A673 (cell line): Measurements from ENCODE around the gene ATF1.

Experiments used
- EZH2 ChIP-seq: fragments of 200-600 bp; sonication (generic); IDR thresholded peaks from 2 replicates; pipeline ENCODE4 v1.6.1; 2017; ENCODE audit warnings: borderline replicate concordance, low read depth, mild to moderate bottlenecking, mixed read lengths, antibody characterized with exemption, low read length; ENCODE audit not compliant: poor library complexity, severe bottlenecking
- TF ChIP-seq, protein P1 (sequence below): fragments of 300-800, 200-600 bp; sonication (generic); conservative IDR thresholded peaks from 2 replicates; pipeline ENCODE4 v1.5.1; 2017; ENCODE audit warnings: low read depth, mild to moderate bottlenecking, antibody characterized with exemption, low read length, moderate library complexity, mixed read lengths

DNA sequence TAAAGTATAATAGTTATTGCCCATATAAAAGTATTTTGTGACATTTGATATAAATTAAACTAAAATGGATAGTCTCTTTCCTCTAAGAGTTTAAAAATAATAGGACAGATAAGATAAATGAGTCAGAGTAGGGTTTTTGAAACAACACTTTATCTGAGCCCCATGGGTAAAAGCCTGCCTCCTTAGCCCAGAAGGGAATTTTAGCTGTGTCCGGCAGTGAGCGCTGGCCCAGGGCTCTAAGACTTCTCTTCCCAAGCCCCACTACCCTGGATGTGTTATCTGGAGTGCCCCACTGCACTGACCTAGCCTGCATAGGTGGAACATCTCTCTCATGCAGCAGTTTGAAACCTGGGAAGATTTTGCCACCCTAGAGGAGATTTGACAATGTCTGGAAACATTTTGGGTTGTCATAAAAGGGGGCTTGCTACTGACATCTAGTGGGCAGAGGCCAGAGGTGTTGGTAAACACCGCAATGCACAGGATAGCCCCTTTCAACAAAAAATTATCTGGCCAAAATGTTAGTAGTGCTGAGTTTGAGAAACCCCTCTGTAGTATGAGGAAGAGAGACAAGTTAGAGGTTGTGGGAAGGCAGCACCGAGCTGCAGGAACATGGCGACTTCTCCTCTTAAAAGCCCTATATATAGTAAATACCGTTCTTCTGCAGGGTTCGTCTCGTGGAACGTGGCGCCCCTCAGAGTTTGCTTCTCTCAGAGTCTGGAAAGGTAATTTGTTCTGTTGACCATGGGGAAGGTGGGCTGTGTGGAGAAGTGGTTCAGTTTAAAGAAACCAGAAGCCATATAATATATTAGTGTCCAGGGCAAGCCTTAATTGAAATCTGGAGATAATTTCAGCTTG, 29.3 kb upstream of the ATF1 start:
- TF ChIP-seq, protein P1, sequence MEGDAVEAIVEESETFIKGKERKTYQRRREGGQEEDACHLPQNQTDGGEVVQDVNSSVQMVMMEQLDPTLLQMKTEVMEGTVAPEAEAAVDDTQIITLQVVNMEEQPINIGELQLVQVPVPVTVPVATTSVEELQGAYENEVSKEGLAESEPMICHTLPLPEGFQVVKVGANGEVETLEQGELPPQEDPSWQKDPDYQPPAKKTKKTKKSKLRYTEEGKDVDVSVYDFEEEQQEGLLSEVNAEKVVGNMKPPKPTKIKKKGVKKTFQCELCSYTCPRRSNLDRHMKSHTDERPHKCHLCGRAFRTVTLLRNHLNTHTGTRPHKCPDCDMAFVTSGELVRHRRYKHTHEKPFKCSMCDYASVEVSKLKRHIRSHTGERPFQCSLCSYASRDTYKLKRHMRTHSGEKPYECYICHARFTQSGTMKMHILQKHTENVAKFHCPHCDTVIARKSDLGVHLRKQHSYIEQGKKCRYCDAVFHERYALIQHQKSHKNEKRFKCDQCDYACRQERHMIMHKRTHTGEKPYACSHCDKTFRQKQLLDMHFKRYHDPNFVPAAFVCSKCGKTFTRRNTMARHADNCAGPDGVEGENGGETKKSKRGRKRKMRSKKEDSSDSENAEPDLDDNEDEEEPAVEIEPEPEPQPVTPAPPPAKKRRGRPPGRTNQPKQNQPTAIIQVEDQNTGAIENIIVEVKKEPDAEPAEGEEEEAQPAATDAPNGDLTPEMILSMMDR, result peak; percentile 76
- TF ChIP-seq EZH2, result no peak
